Psoas muscle (tissue), 8 donors: ENCODE data around the gene ISL1. TPM values are rescaled to one million over a fixed set of nuclear protein-coding genes. Genes with fewer than 3 reads are reported as not detected.

ENCODE experiments used
- ATAC-seq, 4 donors: fragments of 200-7000 bp; cut with Tn5 transposase; one replicate each; pipeline ENCODE4 v1.9.1; 2020; ENCODE audit warnings: moderate library complexity in 3 of 4, mild to moderate bottlenecking in 2 of 4
- DNase-seq, 2 donors: peaks; one replicate each; pipeline ENCODE4 v3.0.0-alpha.2; 2020
- H3K27ac ChIP-seq: fragments of 200-600 bp; one replicate; pipeline ENCODE4 v1.8.0; 2022
- H3K27me3 ChIP-seq, 3 donors: fragments of 200-600 bp in 1 of 3; one replicate each; pipeline versions ENCODE4 v1.6.1 to v1.8.0; 2013 to 2022; ENCODE audit warnings: low read length in 2 of 3, mild to moderate bottlenecking in 2 of 3, moderate library complexity in 1 of 3; ENCODE audit not compliant: insufficient read depth in 3 of 3
- H3K36me3 ChIP-seq, 2 donors: fragments of 200-600 bp in 1 of 2; one replicate each; pipeline versions ENCODE4 v1.6.1 to v1.8.0; 2013 to 2022; ENCODE audit warnings: low read depth in 1 of 2, mild to moderate bottlenecking in 1 of 2, moderate library complexity in 1 of 2; ENCODE audit not compliant: insufficient read depth in 1 of 2
- H3K4me1 ChIP-seq: fragments of 200-600 bp; one replicate; pipeline ENCODE4 v1.8.0; 2022
- H3K4me3 ChIP-seq: fragments of 200-600 bp; one replicate; pipeline ENCODE4 v1.8.0; 2022; ENCODE audit warnings: mild to moderate bottlenecking
- H3K9me3 ChIP-seq: fragments of 200-600 bp; one replicate; pipeline ENCODE4 v1.8.0; 2022
- CTCF ChIP-seq: fragments of 200-600 bp; IDR thresholded peaks from one replicate; pipeline ENCODE4 v1.8.0; 2022; ENCODE audit warnings: antibody characterized with exemption
- WGBS, 3 donors: extraction: QIAGEN DNeasy Blood & Tissue Kit; methylation state at CpG; one replicate each; pipeline versions ENCODE4 v1.1.6 to v1.1.7; 2013; 5-methylcytosine and 5-hydroxymethylcytosine counted together
- intact Hi-C, 2 donors: fragments of 100-400 bp; cut with DNase I; formaldehyde crosslinking; loops; one replicate each; pipeline versions ENCODE4 v1.11.0 to v1.14.2; 2022
- polyA plus RNA-seq, 3 donors: library from polyadenylated mRNA; stranded (reverse); fragments of 200-250 nt; gene quantifications; one replicate each; pipeline ENCODE4 v1.2.3, GENCODE V29; 2013
- total RNA-seq, 4 donors: library from RNA; stranded (reverse); fragmentation: NEBNext Ultra II Directional in 2 of 4; extraction: Animal tissue kit (Norgen Biotek cat#: 25700) in 2 of 4; gene quantifications; one replicate each; pipeline versions ENCODE4 v1.2.1 to v1.2.4, GENCODE V29; 2021 to 2023
- donor health status: healthy with polysubstance abuse.
- donor health status: DM: no; HTN: no; CAD: no; lungs with moderate emphysema.
- donor health status: Bipolar disorder and iron deficiency.
- donor health status: healthy.
- donor health status: DM: yes; HTN: yes; CAD: no.
- donor health status: DM: no; HTN: no; CAD: no.
- donor health status: DM: no; HTN: no; CAD: no.
- donor health status: DM: yes; HTN: yes; CAD: no.

ISL1 gene
- total and polyA plus RNA-seq, 7 donors: 0.01 to 0.07 (median 0.03) TPM; not detected in 4

- ATAC-seq: no peak
- no peak for TF ChIP-seq CTCF
- no peaks in the 10 kb centered on the region for H3K4me1 ChIP-seq
- no peak for DNase-seq
- no peaks in the 10 kb centered on the region for H3K9me3 ChIP-seq
- intact Hi-C loops: no loop called here
- WGBS, 3 donors: 72 to 80% (median 75%) methylated on average over 3 of the region's 3 CpGs
- H3K27ac ChIP-seq: no peak overlapping the region
- no peak overlapping the region for H3K4me3 ChIP-seq
- no peaks in the 10 kb centered on the region for H3K27me3 ChIP-seq
- H3K36me3 ChIP-seq: no peaks in the 10 kb centered on the region
Measured at GRCh38 chr5:51416149-51416548, 32.9 kb downstream of the ISL1 start.

GRCh38 chr5:51433052-51433710, 49.9 kb downstream of the ISL1 start:
- no peaks in the 10 kb centered on the region for H3K4me1 ChIP-seq
- ATAC-seq (no peak), DNase-seq (no peak)
- 77 to 80% (median 78%) methylated on average over 3 of the region's 3 CpGs for WGBS, 3 donors
- no peak for TF ChIP-seq CTCF
- no peak overlapping the region for H3K27ac ChIP-seq
- H3K4me3 ChIP-seq: no peak overlapping the region
- no peaks in the 10 kb centered on the region for H3K36me3 ChIP-seq
- intact Hi-C loops: no loop called here
- no peaks in the 10 kb centered on the region for H3K9me3 ChIP-seq
- no peaks in the 10 kb centered on the region for H3K27me3 ChIP-seq

- no peak for DNase-seq
- Histone ChIP-seq H3K4me3 (no peak overlapping the region), H3K9me3 (no peaks in the 10 kb centered on the region), H3K27me3 (no peaks in the 10 kb centered on the region), H3K36me3 (no peaks in the 10 kb centered on the region), H3K4me1 (no peaks in the 10 kb centered on the region), H3K27ac (no peak overlapping the region)
- intact Hi-C loops: no loop called here
- TF ChIP-seq CTCF: no peak
- ATAC-seq: no peak
Measured at GRCh38 chr5:51439232-51439631, 56.0 kb downstream of the ISL1 start.
